ENCODE results near the gene CDH2.

CDH2 gene

GRCh38 chr18:28080876-28081300, 96.0 kb downstream of the CDH2 start:
- no peak for DNase-seq

- no peak for DNase-seq
These were observed 97.0 kb downstream of the CDH2 start for GRCh38 chr18:28079883-28080282.

- DNase-seq, result no peak
These were observed 98.1 kb downstream of the CDH2 start for GRCh38 chr18:28078849-28079248.

GRCh38 chr18:28078298-28078697, 98.6 kb downstream of the CDH2 start:
- no peak for DNase-seq

- DNase-seq, result no peak
These were observed 101.4 kb downstream of the CDH2 start for GRCh38 chr18:28075501-28075900.

- no peak for DNase-seq
These were observed 102.9 kb downstream of the CDH2 start for GRCh38 chr18:28074076-28074475.

- no peak for DNase-seq
These were observed 103.3 kb downstream of the CDH2 start for GRCh38 chr18:28073658-28074057.

GRCh38 chr18:28071199-28071598, 105.7 kb downstream of the CDH2 start:
- no peak for DNase-seq

- no peak for DNase-seq
These were observed 108.7 kb downstream of the CDH2 start for GRCh38 chr18:28068207-28068606.

GRCh38 chr18:28067346-28067745, 109.6 kb downstream of the CDH2 start:
- no peak for DNase-seq

GRCh38 chr18:28065793-28066186, 111.1 kb downstream of the CDH2 start:
- DNase-seq, result no peak

- DNase-seq, result no peak
These were observed 111.7 kb downstream of the CDH2 start for GRCh38 chr18:28065031-28065792.

- no peak for DNase-seq
These were observed 113.0 kb downstream of the CDH2 start for GRCh38 chr18:28063926-28064325.

- no peak for DNase-seq
These were observed 113.6 kb downstream of the CDH2 start for GRCh38 chr18:28063271-28063761.

- DNase-seq, result no peak
These were observed 114.5 kb downstream of the CDH2 start for GRCh38 chr18:28062443-28062842.

- DNase-seq, result no peak
These were observed 117.1 kb downstream of the CDH2 start for GRCh38 chr18:28059861-28060260.

- DNase-seq, result no peak
These were observed 126.4 kb downstream of the CDH2 start for GRCh38 chr18:28050545-28050944.

GRCh38 chr18:28048612-28049011, 128.3 kb downstream of the CDH2 start:
- no peak for DNase-seq

- DNase-seq, result no peak
These were observed 131.1 kb downstream of the CDH2 start for GRCh38 chr18:28045880-28046279.

GRCh38 chr18:28045176-28045810, 131.6 kb downstream of the CDH2 start:
- DNase-seq, result no peak

- DNase-seq, result no peak
These were observed 132.9 kb downstream of the CDH2 start for GRCh38 chr18:28044036-28044435.

- DNase-seq, result no peak
These were observed 133.3 kb downstream of the CDH2 start for GRCh38 chr18:28043631-28044030.

- no peak for DNase-seq
These were observed 135.6 kb downstream of the CDH2 start for GRCh38 chr18:28041366-28041765.

GRCh38 chr18:28040716-28041115, 136.2 kb downstream of the CDH2 start:
- no peak for DNase-seq

- no peak for DNase-seq
These were observed 136.7 kb downstream of the CDH2 start for GRCh38 chr18:28040211-28040610.

Data from Kasumi-1 (cell line).